Activated CD4-positive, alpha-beta T cell treated with anti-CD3 and anti-CD28 coated beads for 36 hours (primary cell): ENCODE measurements around the gene TMC3. TPM values are rescaled to one million over a fixed set of nuclear protein-coding genes. Genes with fewer than 3 reads are reported as not detected.
"Not testable (repeated sequence)": the region's sequence is repeated elsewhere in the genome, so short reads cannot be mapped to it uniquely, and the experiment has no call there.

Experiments used
- ATAC-seq: fragments of 200-7000 bp; cut with Tn5 transposase; one replicate; pipeline ENCODE4 v1.10.0; 2021; ENCODE audit warnings: mild to moderate bottlenecking, moderate library complexity
- CTCF ChIA-PET: fragments of 350-600 bp; sonication (Branson Sonifier 250); formaldehyde crosslinking; loops from one replicate; lab custom pipeline; 2021; ENCODE audit warnings: antibody characterized with exemption; lab: Charles Lee
- POLR2A ChIA-PET: fragments of 350-600 bp; sonication (Branson Sonifier 250); formaldehyde crosslinking; loops from one replicate; lab custom pipeline; 2021; ENCODE audit warnings: antibody characterized with exemption, inconsistent platforms; lab: Charles Lee
- DNase-seq: peaks from one replicate; pipeline ENCODE4 v3.0.0-alpha.2; 2020
- H3K27ac Mint-ChIP-seq: one replicate; pipeline ENCODE4 v1.8.0; 2021; ENCODE audit warnings: mixed read lengths
- H3K27me3 Mint-ChIP-seq: one replicate; pipeline ENCODE4 v1.8.0; 2021; ENCODE audit warnings: mixed read lengths
- H3K36me3 Mint-ChIP-seq: one replicate; pipeline ENCODE4 v1.8.0; 2021; ENCODE audit warnings: low read depth, mixed read lengths
- H3K4me1 Mint-ChIP-seq: one replicate; pipeline ENCODE4 v1.8.0; 2021; ENCODE audit warnings: mixed read lengths
- H3K4me3 Mint-ChIP-seq: one replicate; pipeline ENCODE4 v1.8.0; 2021; ENCODE audit warnings: mild to moderate bottlenecking, moderate library complexity, mixed read lengths
- H3K9me3 Mint-ChIP-seq: one replicate; pipeline ENCODE4 v1.8.0; 2021; ENCODE audit warnings: low read depth, mixed read lengths
- intact Hi-C, 2 experiments: fragments of 100-400 bp; cut with DNase I in 1 of 2; cut with micrococcal nuclease in 1 of 2; formaldehyde crosslinking; loops; one replicate each; pipeline versions ENCODE4 v1.14.2 to v1.15.1; 2022 to 2024; cut with DNase I, micrococcal nuclease
- total RNA-seq, 2 experiments: library from RNA; stranded (reverse); gene quantifications; one replicate each; pipeline ENCODE4 v1.2.3, GENCODE V29; 2021

Gene TMC3
- not detected for total RNA-seq

GRCh38 chr15:81373775-81374395 is at the start of gene TMC3:
TMC3 (minus strand) TSS chr15:81374213; CDS start chr15:81374077, 136 bp downstream.
- Mint-ChIP-seq H3K4me1 (no peaks in the 10 kb centered on the region), H3K4me3 (no peak within 1 kb of the TSS), H3K9me3 (no peaks in the 10 kb centered on the region), H3K27me3 (no peaks in the 10 kb centered on the region), H3K27ac (no peak within 1 kb of the TSS), H3K36me3 (no peaks in the 10 kb centered on the region)
- DNase-seq (no peak), ATAC-seq (no peak)
- ChIA-PET CTCF (no interaction called here), POLR2A (no interaction called here)
- intact Hi-C loops: no loop called here

GRCh38 chr15:81421461-81421860 is 47.4 kb upstream of the TMC3 start:
- ChIA-PET CTCF (interaction anchor here (0.7 kb wide), 1 partner anchor 11 kb away, joined by 4 read pairs; no protein-coding TSS in a partner anchor), POLR2A (no interaction called here)
- Mint-ChIP-seq H3K27ac (no peak overlapping the region), H3K27me3 (no peaks in the 10 kb centered on the region), H3K36me3 (no peaks in the 10 kb centered on the region), H3K9me3 (no peaks in the 10 kb centered on the region), H3K4me3 (no peak overlapping the region), H3K4me1 (peaks cover under 1% of the 10 kb centered on the region)
- DNase-seq (no peak), ATAC-seq (no peak)
- intact Hi-C loops: no loop called here

- H3K36me3 Mint-ChIP-seq: no peaks in the 10 kb centered on the region
- H3K4me1 Mint-ChIP-seq: peaks cover 11% of the 10 kb centered on the region
- intact Hi-C loops: no loop called here
- H3K27me3 Mint-ChIP-seq: no peaks in the 10 kb centered on the region
- no peaks in the 10 kb centered on the region for H3K9me3 Mint-ChIP-seq
- no peak for DNase-seq
- ATAC-seq: no peak
- no peak overlapping the region for H3K27ac Mint-ChIP-seq
- no peak overlapping the region for H3K4me3 Mint-ChIP-seq
- CTCF ChIA-PET: interaction anchor here (0.6 to 1.2 kb wide), 3 partner anchors 11 to 615 kb away, joined by 3 read pairs; no protein-coding TSS in a partner anchor
- POLR2A ChIA-PET: no interaction called here
These were observed 45.4 kb upstream of the TMC3 start for GRCh38 chr15:81419332-81419943.

- peaks cover 15% of the 10 kb centered on the region for H3K4me1 Mint-ChIP-seq
- no peak overlapping the region for H3K4me3 Mint-ChIP-seq
- no peak overlapping the region for H3K27ac Mint-ChIP-seq
- H3K36me3 Mint-ChIP-seq: no peaks in the 10 kb centered on the region
- intact Hi-C loops: no loop called here
- ChIA-PET CTCF (no interaction called here), POLR2A (no interaction called here)
- no peaks in the 10 kb centered on the region for H3K9me3 Mint-ChIP-seq
- no peaks in the 10 kb centered on the region for H3K27me3 Mint-ChIP-seq
- no peak for DNase-seq
- ATAC-seq: no peak
These were observed 44.9 kb upstream of the TMC3 start for GRCh38 chr15:81418891-81419290.

GRCh38 chr15:81418444-81418843 is 44.4 kb upstream of the TMC3 start:
- DNase-seq (no peak), ATAC-seq (no peak)
- no peak overlapping the region for H3K27ac Mint-ChIP-seq
- H3K36me3 Mint-ChIP-seq: no peaks in the 10 kb centered on the region
- CTCF ChIA-PET: no interaction called here
- intact Hi-C loops: no loop called here
- no peak overlapping the region for H3K4me3 Mint-ChIP-seq
- no peaks in the 10 kb centered on the region for H3K9me3 Mint-ChIP-seq
- no peaks in the 10 kb centered on the region for H3K27me3 Mint-ChIP-seq
- POLR2A ChIA-PET: no interaction called here
- H3K4me1 Mint-ChIP-seq: peaks cover 15% of the 10 kb centered on the region

GRCh38 chr15:81414274-81414968 is 40.4 kb upstream of the TMC3 start:
- H3K27ac Mint-ChIP-seq, H3K9me3 Mint-ChIP-seq, H3K36me3 Mint-ChIP-seq, POLR2A ChIA-PET, H3K4me3 Mint-ChIP-seq, H3K27me3 Mint-ChIP-seq: not testable (repeated sequence)
- DNase-seq (peak; percentile 18), ATAC-seq (peak; percentile 49)
- peaks cover 19% of the 10 kb centered on the region for H3K4me1 Mint-ChIP-seq
- CTCF ChIA-PET: interaction anchor here (0.6 to 0.9 kb wide), 5 partner anchors 21 to 160 kb away, joined by 3 to 4 read pairs (median 3); no protein-coding TSS in a partner anchor
- intact Hi-C loops: loop anchor here in 1 of 2 experiments (5.0 kb wide), 1 partner anchor 783 kb away; no protein-coding TSS in a partner anchor

- Mint-ChIP-seq H3K27me3 (no peaks in the 10 kb centered on the region), H3K4me1 (peaks cover 19% of the 10 kb centered on the region), H3K27ac (no peak overlapping the region), H3K4me3 (no peak overlapping the region), H3K36me3 (no peaks in the 10 kb centered on the region), H3K9me3 (no peaks in the 10 kb centered on the region)
- ChIA-PET CTCF (interaction anchor here (0.7 to 0.8 kb wide), 2 partner anchors 119 to 148 kb away, joined by 3 read pairs; no protein-coding TSS in a partner anchor), POLR2A (no interaction called here)
- ATAC-seq: no peak
- DNase-seq: no peak
- intact Hi-C loops: loop anchor here in 1 of 2 experiments (5.0 kb wide), 1 partner anchor 783 kb away; no protein-coding TSS in a partner anchor
These were observed 39.8 kb upstream of the TMC3 start for GRCh38 chr15:81413851-81414250.

- Mint-ChIP-seq H3K27me3 (no peaks in the 10 kb centered on the region), H3K27ac (no peak overlapping the region)
- POLR2A ChIA-PET: no interaction called here
These were observed 38.1 kb upstream of the TMC3 start for GRCh38 chr15:81411969-81412633.

GRCh38 chr15:81411051-81411450 is 37.0 kb upstream of the TMC3 start:
- ATAC-seq: no peak
- Mint-ChIP-seq H3K36me3 (no peaks in the 10 kb centered on the region), H3K27me3 (no peaks in the 10 kb centered on the region), H3K9me3 (no peaks in the 10 kb centered on the region), H3K4me3 (no peak overlapping the region), H3K27ac (no peak overlapping the region), H3K4me1 (peaks cover 17% of the 10 kb centered on the region)
- CTCF ChIA-PET: interaction anchor here (0.6 to 2.1 kb wide), 15 partner anchors 10 to 697 kb away, joined by 3 to 15 read pairs (median 4); no protein-coding TSS in a partner anchor
- POLR2A ChIA-PET: no interaction called here
- no peak for DNase-seq
- intact Hi-C loops: loop anchor here (2.0 to 5.0 kb wide), 2 partner anchors 786 to 788 kb away; no protein-coding TSS in a partner anchor

More at GRCh38 chr15:81411969-81412633, 38.1 kb upstream of the TMC3 start:
- no peaks in the 10 kb centered on the region for H3K9me3 Mint-ChIP-seq
- H3K36me3 Mint-ChIP-seq: no peaks in the 10 kb centered on the region
- CTCF ChIA-PET: no interaction called here
- H3K4me3 Mint-ChIP-seq: no peak overlapping the region
- no peak for DNase-seq
- intact Hi-C loops: loop anchor here (2.0 to 5.0 kb wide), 2 partner anchors 785 to 787 kb away; no protein-coding TSS in a partner anchor
- H3K4me1 Mint-ChIP-seq: peaks cover 19% of the 10 kb centered on the region
- ATAC-seq: no peak

GRCh38 chr15:81410318-81410753 is 36.3 kb upstream of the TMC3 start:
- Mint-ChIP-seq H3K36me3 (no peaks in the 10 kb centered on the region), H3K27me3 (no peaks in the 10 kb centered on the region), H3K4me1 (peaks cover 14% of the 10 kb centered on the region), H3K4me3 (no peak overlapping the region), H3K27ac (no peak overlapping the region), H3K9me3 (no peaks in the 10 kb centered on the region)
- peak; percentile 69 for ATAC-seq
- intact Hi-C loops: loop anchor here (1.0 to 5.0 kb wide), 4 partner anchors 529 to 788 kb away; no protein-coding TSS in a partner anchor
- peak; percentile 24 for DNase-seq
- CTCF ChIA-PET: interaction anchor here (0.6 to 2.1 kb wide), 20 partner anchors 10 to 1660 kb away, joined by 3 to 15 read pairs (median 3); no protein-coding TSS in a partner anchor
- POLR2A ChIA-PET: interaction anchor here (0.6 kb wide), 1 partner anchor 1646 kb away, joined by 3 read pairs; no protein-coding TSS in a partner anchor
